HG03045 (cell line): ENCODE measurements around the gene KNTC1.
"Not testable (repeated sequence)": the region's sequence is repeated elsewhere in the genome, so short reads cannot be mapped to it uniquely, and the experiment has no call there.

Source experiments
- ATAC-seq: cut with Tn5 transposase; IDR thresholded peaks from one replicate; pipeline ENCODE4 v1.9.1; 2021; ENCODE audit warnings: mild to moderate bottlenecking, moderate library complexity; ENCODE audit not compliant: unreplicated experiment

Gene KNTC1

DNA sequence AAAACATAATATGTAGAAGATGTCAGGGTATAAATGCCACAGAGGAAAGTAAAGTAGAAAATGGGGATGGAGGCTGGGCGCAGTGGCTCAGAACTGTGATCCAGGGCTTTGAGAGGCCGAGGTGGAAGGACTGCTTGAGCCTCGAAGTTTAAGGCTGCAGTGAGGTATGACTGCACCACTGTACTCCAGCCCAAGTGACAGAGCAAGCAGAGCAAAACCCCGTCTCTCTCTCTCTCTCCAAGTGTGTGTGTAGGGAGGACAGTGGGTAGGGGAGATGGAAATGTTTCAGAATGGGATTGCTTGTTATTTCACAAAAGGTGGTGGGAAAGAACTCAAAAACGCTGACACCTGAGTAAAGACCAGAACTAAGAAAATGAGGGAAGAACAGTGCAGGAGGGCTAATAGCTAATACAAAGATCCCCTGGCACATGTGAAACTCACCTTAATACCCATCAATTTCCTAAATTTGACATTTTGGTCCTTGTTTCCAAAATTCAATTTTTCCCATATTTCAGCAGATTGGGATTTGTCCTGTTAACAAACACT is 20.6 kb upstream of the KNTC1 start:
- no peak for ATAC-seq

DNA sequence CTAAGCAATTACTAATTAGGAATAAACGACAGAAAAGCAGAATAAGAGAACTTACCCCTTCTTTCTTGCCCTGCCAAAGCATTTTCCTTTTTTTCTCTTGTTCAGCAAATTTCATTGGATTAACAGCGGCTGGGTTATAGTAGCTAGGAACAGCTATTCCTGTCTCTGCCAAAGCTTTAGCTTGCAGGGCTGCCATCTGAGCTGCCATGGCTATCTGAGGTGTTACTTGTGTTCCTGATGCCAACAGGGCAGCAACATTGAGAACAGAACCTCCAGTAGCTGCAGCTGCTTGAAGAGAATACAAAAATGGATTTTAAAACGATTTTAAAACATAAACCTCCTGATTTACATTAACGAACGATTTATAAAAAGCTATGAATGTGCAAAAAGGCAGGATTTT is 18.9 kb upstream of the KNTC1 start:
- ATAC-seq, result no peak

DNA sequence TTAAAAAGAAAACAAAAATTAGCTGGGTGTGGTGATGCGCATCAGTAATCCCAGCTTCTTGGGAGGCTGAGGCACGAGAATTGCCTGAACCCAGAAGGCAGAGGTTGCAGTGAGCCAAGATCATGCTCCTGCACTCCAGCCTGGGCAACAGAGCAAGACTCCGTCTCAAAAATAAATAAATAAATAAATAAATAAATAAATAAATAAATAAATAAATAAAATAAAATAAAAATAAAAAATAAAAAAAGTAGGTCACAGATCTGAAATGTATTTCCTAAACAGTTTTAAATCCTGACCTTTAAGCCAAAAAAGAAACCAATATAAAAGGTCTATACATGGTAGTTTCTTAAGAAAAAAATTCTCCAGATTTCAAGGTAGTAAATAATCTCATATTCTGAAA is 14.0 kb upstream of the KNTC1 start:
- ATAC-seq, result not testable (repeated sequence)

DNA sequence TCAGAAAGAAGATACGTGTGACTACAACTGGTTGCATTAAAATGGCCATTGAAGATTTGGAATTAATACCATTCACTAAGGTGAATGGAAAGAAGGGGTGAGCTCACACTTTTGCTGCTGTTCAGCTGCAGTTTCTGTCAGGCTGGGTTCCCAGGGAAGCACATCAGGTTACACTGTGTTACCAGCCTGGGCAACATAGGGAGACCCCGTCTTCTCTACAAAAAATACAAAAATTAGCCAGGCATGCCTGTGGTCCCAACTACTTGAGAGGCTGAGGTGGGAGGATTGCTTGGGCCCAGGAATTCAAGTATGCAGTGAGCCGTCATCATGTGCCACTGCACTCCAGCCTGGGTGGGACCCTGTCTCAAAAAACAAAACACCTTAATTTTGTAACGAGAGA is 13.4 kb upstream of the KNTC1 start:
- ATAC-seq, result no peak

DNA sequence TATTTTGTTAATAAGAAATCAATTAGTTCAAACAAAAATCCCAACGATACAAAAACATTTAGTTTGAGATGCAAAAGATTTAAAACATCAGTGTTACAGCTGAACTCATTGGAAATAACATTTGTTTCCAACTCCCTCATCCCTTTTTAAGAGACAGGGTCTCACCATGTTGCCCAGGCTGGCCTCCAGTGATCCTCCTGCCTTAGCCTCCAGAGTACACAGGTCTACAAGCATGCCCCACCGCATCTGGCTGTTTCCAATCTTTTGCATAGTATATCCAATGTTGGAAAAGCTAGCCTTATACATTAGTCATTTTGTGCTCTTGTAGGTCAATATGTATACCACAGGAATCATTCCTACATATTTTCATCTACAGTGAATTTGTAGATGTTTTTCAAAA is 11.8 kb upstream of the KNTC1 start:
- ATAC-seq, result no peak

DNA sequence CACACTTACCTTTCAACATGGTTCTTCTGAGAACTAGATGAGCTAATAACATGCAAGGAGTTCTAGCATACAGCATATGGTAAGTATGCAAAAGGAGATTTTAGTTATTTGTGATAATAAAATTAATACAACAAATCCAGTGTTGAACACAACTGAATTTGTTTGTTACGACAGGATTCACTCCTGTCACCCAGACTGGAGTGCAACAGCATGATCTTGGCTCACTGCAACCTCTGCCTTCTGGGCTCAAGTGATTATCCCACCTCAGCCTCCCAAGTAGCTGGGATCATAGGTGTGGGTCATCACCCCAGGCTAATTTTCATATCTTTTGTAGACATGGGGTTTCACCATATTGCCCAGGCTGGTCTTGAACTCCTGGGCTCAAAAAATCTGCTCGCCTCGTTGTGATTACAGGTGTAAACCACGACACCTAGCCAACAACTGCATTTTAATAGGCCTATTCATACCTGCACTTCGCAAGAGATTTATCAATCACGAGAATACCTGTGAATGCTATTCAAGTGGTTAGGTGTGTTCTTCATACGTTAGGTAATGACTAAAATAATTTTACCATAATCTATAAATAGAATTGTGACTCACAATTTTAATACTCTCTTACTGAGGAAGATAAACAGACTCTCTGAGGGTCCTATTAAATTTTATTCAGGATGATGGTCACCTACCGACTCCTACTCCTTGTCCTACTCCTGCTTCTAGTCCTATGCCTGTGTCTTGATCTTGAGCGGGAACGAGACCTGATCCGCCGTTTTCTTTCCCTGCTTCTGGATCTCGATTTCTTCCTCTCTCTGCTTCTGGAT is 10.3 kb upstream of the KNTC1 start:
- ATAC-seq, result no peak

DNA sequence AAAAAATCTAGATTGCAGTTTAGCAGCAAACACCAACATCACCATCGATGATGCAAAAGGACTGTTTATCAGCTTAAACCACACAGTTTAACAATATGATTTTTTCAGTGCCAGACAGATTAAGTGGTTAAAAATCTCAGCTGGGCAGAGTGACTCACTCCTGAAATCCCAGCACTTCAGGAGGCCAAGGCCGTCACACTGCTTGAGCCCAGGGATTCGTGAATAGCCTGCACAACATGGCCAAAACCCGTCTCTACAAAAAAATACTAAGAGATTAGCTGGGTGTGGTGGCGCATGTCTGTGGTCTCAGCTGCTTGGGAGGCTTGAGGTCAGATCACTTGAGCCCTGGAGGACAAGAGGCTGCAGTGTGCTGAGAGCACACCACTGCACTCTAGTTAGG is 9.2 kb upstream of the KNTC1 start:
- no peak for ATAC-seq

DNA sequence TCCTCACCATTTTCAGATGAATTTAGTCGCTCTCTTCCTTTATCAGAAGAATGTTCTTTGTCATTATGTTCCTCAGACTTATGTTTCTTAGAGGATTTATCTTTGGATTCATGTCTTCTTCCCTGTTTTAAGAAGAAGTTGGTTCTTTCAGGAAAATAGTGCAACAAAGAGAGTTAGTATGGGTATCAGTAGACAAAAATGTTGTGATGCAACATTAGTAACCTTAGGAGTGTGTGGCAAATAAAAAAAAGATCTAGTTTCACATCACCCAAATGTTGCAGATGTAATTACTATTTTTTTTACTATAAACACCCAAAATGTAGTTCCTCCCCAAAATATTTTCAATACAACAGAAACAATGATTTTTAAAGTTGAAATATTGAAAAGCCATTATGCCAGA is 8.1 kb upstream of the KNTC1 start:
- ATAC-seq, result no peak

DNA sequence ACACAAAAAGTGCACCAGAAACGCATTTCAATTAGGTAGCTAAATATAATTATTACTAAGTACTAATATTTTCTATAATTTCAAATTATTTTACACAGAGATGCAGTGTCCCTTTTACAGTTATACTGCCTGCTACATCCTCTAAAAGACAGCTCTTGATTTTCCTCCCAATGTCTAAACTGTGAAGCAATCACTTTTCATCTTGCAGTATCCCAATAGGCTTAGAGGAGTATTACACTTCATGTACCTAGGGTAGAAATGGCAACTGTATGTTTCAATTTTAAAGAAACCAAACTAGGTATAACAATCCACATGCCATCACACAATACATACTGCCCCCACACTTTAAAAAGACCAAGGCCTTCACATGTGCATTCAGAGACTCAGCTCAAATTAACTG is 7.6 kb upstream of the KNTC1 start:
- ATAC-seq, result no peak

DNA sequence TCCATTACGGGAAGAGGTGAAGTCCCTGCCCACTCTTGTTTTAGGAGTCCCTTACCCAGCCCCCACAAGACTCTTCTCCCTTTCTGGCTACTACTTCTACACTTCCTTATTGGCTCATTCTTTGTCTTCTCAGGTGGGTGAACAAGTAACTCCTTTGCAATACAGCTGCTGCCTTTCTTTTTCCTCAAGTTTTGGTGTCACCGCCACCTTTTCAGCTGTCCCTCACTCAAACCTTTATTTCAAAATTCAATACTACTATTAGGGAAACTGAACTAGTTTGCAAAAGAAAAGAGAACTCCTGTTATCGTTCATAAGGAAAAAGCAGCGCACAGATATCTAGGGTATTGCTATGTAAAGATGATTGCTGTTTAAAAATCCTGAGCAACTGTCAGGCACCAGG is 6.4 kb upstream of the KNTC1 start:
- no peak for ATAC-seq

DNA sequence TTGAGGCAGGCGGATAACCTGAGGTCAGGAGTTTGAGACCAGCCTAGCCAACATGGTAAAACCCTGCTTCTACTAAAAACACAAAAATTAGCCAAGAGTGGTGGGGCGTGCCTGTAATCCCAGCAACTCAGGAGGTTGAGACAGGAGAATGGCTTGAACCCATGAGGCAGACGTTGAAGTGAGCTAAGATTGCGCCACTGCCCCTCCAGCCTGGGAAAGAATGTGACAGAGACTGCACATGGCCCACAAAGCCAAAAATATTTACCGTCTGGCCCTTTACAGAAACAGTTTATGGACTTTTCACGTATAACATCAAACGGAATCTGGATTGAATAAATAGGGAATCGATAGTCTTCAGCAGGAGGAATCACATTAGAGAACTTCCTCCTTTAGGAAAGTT is 3.8 kb upstream of the KNTC1 start:
- no peak for ATAC-seq

DNA sequence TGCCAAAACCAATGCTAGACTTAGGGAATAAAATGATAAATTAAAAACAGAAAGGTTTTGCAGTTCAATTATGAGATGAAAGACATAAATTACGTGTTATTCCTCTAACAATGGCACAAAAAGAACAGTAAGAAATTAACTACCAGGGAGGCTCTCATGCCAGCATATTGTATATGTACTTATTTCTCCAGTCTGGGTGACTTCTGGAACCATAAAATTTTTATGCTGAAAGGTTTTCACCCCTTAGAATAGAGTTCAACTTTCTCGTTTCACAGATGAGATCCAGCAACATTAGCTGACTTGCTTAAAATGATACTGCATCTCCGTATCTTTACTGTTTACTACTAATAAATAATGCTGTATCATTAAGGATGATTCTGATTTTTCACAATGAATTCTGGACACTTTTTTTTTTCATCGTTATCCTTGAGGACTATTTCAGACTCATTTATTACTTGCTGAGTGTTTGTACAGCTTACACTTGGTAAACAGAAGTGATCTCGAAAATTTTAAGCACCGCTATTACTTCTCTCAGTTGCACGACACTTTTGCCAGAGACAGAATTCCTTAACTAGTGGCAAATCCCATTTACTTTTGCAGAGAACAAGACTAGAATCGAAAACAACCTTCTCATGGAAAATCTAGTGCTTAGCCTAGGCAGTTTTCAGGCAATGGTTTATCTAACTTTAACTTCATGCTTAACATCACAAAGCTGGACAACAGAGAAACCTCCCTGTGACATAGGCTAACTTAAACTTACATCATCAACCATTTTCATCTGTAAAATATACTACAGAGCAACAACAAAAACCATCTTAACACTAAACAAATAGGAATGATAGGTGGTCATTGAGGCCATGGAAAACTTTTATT is 3.0 kb upstream of the KNTC1 start:
- no peak for ATAC-seq

DNA sequence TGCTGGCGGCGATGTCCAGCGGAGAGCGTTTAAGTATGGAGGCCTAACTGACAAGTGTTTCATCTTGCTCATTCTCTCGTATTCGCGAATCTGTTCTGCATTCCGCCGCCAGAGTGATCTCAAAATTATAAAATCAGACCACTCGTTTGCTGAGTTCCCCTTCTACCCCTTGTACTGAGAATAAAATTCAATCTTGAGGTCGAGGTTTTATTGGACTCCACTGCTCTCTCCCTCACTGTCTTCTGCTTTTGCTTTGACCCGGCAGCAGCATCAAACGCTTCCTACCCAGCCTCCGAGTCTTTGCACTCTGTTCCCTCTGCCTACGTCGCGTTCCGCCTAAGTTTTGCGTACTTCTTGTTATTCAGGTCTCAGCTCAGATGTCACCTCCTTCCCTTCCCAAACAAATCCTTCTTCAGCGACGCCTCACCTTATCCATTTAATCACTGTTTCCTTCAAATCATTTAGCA is 462 bp downstream of the KNTC1 start:
- no peak for ATAC-seq

DNA sequence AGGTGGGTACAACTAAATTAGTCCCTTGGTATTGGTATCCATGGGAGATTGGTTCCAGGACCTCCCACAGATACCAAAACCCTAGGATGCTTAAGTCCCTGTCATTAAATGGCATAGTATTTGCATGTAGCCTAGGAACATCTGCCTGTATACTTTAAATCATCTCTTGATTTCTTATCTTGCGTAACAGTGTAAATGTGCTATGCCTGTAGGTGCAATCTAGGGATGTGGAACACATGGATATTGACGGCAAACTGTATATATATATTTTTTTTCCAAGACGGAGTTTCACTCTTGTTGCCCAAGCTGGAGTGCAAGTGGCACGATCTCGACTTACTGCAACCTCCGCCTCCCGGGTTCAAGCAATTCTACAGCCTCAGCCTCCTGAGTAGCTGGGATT is 1.5 kb downstream of the KNTC1 start:
- ATAC-seq, result no peak

DNA sequence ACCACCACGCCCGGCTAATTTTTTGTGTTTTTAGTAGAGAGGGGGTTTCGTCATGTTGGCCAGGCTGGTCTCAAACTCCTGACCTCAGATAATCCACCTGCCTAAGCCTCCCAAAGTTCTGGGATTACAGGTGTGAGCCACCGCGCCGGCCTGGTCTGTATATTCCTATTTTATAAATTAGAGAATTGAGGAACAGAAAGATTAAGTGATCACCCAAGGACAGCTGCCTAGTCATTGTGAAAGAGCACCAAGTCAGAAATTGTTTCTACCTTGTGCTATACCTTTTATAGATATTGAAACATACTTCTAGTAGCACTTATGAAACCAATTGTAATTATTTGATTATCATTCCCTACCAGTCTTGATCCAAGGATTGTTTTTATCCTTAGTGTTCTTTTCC is 1.9 kb downstream of the KNTC1 start:
- ATAC-seq, result no peak

DNA sequence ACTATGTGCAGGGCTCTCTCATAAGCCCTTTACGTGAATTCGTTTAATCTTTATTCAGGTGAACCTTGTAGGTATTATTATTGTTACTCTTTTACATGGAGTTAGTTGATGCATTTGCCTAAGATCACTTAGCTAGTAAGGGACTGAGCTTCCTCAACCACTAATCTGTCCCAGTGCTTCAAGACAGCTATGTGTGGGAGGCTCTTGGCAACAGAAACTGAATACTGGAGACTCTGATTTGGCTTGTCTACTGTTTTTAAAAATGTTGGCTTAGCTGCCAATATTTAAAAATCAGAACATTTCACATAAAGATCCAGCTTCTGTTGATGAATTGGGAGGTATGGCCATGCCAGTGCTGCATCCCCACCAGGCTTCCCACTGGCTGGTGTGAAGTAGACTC is 6.8 kb downstream of the KNTC1 start:
- no peak for ATAC-seq

DNA sequence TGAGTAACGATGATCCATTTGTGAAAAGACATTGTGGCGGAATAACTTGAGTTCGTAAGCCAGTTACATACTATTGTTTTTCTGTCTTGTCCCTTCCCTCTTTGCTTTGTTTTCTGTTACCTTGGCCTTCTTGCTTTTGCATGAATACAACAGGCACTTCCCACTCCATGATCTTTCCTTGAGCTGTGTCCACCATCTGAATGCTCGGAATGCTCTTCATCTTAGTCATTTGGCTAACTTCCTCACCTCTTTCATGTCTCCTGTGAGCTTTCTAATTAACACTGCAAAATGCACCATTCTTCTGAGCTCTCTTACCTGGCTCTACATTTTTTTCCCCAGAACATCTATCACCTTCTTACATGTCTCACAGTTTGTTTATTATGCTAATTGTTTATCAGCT is 10.0 kb downstream of the KNTC1 start:
- ATAC-seq, result no peak

DNA sequence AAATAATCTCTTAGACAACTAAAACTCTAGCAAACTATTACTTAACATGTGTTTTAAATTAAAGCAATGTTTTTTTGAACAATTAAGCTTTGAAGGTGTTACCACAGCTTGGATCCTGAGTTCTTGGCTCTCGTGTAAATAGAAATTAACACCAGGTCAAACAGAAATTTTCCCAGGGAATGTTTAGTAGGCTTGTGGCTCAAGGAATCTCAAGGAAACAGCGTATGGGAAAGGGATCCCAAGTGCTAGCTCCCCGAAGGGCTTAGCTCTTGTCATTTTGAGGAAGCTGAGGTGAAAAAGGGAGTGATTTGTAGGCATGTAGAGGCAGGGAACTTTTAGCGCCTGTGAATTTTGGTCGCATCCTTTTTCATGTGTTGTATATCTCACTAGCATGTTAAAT is 11.4 kb downstream of the KNTC1 start:
- ATAC-seq, result no peak

DNA sequence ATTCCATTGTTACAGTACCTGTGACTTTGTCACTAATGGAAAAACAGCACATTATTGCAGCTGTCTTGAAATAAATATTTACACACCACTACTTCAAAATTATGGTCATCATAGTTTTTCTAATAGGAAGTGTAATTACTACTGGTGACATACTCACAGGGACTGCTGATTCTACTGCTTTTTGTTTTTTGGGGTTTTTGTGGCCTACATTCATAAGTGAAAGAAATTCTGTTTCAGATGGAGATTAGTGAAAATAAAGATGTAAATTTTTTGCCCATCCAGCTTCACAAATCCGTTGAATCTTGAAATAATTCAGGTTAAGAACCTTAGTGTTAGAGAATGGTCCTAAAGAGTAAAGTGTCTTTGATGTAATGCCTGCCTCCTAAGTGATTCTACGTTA is 17.5 kb downstream of the KNTC1 start:
- ATAC-seq, result no peak

DNA sequence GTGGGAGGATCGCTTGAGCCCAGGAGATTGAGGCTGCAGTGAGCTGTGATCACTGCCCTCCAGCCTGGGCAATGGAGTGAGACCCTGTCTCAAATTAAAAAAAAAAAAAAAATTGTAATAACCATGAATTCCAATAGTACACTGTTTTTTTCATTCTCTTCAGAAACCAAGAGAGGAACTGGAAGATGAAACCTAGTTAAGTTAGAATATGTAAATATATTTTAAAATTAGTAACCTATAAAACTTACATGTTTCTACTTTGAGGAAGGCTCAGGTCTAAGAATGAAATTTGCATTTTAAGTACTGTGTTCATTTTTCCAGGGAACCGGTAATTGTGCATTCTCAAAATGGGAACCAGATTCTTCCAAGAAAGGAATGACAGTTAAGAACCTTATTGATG is 18.8 kb downstream of the KNTC1 start:
- no peak for ATAC-seq

DNA sequence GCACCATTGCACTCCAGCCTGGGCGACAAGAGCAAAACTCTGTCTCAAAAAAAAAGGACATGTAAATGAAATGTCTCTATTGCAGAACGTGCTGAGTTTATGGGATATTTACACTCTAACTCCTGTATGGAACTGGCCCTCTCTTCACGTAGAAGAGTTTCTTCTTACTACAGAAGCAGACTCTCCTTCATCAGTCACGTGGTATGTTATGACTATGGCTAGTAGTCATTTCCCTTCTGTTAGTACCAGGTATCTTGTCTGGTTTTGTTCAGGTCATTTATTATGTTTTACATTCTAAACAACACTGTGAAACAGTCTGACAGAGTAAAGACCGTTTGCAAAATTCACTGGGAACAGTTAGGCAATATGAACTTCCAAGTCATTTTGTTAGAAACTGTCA is 20.3 kb downstream of the KNTC1 start:
- no peak for ATAC-seq
